GM03348 (cell line): ENCODE results near the gene MOCOS.
A peak's percentile ranks its signal among the peaks of the same experiment; 100 is the strongest.
"Not testable (repeated sequence)": the region's sequence is repeated elsewhere in the genome, so short reads cannot be mapped to it uniquely, and the experiment has no call there.

Source experiments
- DNase-seq: peaks from one replicate; pipeline ENCODE4 v3.0.0; 2012; ENCODE audit warnings: low spot score

The MOCOS gene

DNA sequence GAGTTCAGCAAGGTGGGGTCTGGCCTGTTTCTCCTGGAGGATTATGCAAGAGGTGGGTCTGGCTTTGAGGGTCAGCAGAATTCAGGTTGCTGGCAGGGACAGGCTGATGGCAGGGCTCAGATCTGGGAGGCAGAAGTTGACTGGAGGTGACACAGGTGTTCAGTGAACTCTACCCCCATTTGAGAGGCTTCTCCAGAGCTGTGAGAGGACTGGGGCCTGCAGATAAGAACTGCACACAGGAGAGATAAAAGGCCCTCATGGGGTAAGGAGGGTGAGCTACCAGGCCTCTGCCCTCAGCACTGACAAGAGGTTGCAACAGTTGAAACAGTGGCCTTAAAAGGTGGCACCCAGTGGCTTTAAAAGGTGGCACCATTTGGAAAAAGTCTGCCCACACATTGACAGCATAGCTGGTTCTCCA, 13.1 kb downstream of the MOCOS start:
- DNase-seq = no peak

DNA sequence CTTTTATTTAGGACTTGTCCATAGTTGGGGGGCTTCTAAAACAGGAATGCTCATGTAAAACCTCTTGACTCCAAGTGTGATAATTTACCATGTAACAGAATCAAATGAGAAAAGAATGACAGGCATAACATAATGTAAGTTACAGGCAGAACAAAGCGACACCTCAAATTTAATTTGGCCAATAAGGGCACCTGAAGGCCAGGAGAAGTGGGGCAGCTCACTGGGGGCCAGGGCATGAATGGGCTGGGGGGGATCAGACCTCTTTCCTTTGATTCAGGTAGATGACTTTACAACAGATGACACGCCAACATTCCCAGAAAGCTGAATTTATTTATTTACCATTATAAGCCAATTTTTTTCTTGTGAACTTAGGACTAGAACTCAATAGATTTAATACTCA, 14.5 kb downstream of the MOCOS start:
- DNase-seq = no peak

DNA sequence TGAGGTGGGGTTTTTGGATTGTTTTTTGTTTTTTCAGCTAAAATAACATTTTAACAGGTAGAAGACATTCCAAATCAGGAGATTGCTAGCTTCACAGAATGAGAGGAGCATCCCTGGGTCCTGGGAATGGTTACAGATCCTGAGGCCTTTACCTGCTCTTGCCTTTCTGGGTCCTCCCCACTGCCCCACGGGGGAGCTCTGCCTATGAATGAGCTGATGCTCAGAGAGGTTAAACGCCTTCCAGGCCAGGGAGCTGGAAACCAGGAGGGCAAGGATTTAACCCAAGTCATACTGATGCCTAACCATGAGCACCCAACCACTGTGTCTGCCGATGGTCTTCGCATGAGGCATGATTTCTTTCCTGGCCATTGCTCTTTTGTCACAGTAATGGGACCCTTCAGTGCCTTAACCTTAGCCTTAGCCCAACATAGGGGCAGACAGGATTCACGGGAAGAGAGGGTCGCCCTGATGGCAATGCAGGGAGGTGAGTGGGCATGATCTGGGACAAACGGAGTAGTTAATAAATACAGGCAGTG, 16.1 kb downstream of the MOCOS start:
- no peak for DNase-seq

DNA sequence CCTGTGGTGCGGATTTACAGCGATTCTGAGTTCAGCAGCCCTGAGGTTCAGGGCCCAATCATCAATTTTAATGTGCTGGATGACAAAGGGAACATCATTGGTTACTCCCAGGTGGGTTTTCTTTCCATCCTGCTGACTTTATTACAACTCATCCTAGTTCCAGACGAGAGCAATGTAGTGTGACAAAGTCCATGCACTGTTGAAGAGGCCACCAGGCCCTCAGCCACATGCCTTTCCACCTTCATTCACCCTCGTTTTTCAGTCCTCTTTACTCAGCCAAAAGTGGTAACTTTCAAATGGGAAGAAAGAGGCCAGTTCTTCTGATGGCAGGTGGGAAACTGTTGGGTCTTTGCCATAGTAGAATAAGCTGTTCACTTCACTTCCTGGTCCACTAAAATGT, 17.9 kb downstream of the MOCOS start:
- DNase-seq = no peak

DNA sequence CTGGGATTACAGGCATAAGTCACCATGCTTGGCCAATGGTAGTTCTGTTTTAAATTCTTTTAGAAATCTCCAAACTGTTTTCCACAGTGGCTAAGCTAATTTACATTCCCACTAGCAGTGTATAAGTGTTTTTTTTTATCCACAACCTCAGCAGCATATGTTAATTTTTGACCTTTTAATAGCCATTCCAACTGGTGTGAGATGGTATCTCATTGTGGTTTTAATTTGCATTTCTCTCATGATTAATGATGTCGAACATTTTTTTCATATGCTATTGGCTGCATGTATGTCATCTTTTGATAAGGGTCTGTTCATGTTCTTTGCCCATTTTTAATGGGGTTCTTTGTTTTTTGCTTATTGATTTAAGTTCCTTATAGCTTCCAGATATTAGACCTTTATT, 20.0 kb downstream of the MOCOS start:
- DNase-seq = no peak

DNA sequence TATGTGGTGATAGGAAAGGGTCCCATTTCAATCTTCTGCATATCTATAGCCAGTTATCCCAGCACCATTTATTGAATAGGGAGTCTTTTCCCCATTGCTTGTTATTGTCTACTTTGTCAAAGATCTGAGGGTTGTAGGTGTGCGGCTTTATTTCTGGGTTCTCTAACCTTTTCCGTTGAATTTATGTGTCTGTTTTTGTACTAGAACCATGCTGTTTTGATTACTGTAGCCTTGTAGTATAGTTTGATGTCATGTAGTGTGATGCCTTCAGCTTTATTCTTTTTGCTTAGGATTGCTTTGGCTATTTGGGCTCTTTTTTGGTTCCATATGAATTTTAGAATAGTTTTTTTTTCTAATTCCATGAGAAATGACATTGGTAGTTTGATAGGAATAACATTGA, 20.7 kb downstream of the MOCOS start:
- not testable (repeated sequence) for DNase-seq

DNA sequence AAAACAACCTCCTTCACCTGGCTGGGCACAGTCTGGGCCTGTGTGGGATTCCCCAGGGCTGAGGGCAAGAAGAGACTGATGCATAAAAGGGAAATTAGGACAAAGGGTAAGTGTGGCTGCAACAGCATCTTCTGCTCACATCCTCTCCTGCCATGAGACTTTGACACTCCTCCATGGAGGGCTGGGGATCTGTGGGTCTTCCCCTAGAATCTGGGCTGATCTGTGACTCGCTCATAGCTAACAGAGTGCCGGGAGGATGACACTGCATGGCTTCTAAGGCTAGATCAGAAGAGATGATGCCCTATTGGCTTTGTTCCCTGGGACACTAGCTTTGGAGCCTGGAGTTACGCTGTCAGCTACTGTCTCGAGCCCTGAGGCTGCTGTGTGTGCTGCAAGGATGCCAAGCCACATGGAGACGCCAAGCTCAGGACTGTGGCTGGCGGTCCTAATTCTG, 24.3 kb downstream of the MOCOS start:
- DNase-seq = peak; percentile 37

DNA sequence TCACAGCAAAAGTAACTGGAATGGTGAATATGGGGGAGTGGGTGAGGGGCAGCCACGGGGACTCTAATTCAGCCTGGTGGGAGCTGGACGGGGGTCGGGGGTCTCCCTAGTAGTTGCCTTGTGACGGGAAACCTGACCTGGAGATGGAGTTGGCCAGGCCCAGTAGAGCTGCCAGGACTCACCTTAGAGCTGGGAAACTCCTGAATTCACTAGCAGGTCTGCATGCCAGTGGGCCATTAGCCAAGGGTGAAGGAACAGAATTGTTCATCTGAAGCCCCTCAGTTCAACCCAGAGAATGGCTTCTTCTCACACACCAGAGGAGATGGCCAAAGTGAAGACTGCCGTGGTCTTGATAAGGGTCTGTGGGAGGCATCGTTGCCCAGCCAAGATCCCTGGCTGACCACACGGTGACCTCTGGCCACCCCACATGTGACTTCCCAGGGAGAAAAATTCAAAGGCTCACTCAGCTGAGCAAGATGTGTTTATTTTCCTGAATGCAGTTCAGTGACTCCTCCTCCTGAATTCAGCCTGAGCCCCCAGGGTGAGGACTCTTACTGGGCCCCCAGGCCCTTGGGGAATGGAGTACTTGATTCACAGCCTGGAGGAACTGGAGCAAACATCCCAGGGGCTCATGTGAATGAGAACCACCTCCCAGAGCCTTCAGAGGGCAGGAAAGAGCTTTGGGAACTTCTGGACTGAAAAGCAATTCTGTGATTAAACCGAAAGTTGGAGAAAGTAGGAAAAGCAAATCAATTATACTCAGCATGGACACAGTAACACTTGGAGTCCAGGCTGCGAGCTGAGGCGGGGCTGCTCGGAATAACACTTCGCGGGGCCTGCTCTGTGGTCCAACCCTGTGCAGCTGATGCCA, 25.2 kb downstream of the MOCOS start:
- DNase-seq = peak; percentile 39

DNA sequence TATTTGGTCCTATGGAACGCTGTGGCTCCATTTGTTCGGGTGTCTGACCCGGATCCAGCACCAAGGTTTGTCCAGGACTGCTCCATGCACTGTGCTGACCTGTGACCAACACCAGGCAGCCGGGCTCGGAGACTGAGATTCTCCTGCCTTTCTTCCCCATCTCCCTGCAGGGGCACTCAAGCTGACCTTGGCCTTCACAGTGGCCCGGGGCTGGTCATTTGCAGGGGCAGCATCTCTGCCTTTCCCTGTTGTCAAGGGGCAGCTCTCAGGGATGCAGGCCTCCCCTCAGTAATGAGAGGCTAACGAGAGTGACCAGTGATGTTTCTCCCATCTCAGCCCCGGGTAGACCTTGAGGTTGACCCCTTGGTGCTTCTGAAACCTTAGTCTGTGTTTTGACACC, 27.5 kb downstream of the MOCOS start:
- DNase-seq = no peak

DNA sequence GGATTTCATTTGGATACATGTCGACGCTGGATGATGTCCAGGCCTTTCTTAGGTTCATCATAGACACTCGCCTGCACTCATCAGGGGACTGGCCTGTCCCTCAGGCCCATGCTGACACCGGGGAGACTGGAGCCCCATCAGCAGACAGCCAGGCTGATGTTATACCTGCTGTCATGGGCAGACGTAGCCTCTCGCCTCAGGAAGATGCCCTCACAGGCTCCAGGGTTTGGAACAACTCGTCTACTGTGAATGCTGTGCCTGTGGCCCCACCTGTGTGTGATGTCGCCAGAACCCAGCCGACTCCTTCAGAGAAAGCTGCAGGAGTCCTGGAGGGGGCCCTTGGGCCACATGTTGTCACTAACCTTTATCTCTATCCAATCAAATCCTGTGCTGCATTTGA, 28.3 kb downstream of the MOCOS start:
- DNase-seq = no peak

DNA sequence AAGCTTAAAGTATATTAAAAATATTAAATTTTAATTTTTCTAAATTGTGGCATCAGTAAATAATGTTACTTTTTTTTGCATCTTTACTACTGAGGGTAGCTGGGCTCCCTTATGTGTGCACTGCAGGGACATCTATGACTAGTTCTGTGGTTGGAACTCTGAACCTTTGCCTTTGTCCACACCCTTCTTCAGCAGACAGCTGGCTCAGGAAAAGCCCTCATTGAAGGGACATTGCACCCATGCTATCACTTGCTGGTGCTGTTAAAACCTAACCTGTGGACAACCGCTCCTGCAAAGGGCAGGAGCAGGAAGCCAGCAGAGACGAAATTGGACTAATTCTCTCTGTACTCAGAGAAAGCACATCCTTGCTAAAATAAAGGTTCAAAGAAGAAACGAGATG, 30.1 kb downstream of the MOCOS start:
- no peak for DNase-seq

DNA sequence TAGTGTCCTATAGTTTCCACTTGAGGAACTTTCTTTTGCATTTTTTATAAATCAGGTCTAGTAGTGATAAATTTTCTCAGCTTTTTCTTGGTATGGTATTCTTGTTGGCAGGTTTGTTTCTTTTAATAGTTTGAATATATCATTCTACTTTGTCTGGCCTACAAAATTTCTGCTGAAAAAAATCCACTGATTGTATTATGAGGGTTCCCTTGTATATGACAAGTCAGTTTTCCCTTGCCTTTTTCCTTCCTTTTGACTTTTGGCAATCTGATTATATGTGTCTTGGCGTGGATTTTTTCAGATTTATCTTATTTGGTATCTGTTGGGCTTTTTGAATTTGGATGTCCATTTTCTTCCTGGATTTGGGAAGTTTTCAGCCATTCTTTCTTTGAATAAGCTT, 41.9 kb downstream of the MOCOS start:
- no peak for DNase-seq

DNA sequence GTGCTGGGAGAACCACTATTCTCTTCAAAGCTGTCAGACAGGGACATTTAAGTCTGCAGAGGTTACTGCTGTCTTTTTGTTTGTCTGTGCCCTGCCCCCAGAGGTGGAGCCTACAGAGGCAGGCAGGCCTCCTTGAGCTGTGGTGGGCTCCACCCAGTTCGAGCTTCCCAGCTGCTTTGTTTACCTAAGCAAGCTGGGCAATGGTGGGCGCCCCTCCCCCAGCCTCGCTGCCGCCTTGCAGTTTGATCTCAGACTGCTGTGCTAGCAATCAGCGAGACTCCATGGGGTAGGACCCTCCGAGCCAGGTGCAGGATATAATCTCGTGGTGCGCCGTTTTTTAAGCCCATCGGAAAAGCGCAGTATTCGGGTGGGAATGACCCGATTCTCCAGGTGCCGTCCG, 53.2 kb downstream of the MOCOS start:
- not testable (repeated sequence) for DNase-seq

DNA sequence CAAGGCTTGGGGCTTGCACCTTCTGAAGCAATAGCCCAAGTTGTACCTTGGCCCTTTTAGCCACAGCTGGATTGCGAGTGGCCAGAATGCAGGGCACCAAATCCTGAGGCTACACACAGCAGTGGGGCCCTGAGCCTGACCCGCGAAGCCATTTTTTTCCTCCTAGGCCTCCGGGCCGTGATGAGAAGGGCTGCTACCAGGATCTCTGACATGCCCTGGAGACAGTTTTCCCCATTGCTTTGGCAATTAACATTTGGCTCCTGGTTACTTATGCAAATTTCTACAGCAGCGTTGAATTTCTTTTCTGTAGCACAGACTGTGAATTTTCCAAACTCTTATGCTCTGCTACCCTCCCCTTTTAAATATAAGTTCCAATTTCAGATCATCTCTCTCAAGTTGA, 54.5 kb downstream of the MOCOS start:
- DNase-seq = no peak

DNA sequence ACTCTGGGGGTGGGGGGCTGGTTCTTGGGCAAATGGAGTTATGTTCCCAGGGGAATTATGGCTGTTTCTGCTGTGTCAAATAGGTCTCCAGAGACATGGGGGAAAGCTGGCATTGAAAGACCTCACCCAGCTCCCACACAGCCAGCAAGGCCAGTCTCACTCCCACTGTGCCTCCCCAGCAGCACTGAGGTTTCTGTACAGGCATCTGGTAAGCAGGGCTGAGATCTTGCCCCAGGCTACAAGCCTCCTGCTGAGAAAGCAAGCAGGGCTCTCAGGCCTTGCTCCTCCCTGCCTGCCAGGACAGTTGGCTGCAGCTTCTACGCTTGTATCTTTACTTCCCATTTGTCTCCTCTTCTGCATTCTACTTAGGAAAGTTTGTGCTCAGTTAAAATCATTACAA, 59.7 kb downstream of the MOCOS start:
- no peak for DNase-seq

DNA sequence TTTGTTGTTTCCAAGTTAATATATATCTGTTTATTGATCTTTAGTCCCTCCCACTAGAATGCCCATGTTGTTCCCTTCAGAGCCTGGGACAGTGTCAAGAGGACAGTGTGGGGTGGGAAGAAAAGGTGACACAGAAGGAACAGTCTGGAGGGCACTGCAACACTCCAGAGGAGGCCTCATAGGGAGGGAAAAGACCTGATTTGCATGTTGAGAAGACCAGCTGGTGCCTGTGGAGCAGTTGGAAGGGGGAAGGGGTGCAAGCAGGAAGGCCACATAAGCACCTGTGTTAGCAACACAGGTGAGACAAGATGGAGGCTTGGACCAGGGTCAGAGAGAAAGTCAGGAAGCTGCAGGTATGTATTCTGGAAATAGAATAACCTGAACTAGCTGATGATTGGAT, 62.1 kb downstream of the MOCOS start:
- peak; percentile 1 for DNase-seq

DNA sequence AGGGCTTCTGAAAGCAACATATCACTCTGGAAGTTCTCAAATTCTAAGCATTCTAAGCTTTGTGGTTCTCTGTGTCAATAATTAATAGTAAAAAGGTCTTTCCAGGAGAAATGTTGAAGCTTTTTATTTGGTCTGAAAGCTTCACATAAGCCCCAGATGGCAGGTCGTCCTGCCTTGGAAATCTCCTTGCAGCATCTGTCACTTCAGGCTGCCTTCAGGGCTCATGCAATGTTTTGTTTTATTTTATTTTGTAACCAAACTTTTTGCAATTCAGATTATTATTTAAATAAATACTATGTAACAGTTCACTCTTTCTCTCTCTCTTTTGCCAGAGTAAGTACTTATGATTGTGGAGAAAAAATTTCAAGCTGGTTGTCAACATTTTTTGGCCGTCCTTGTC, 63.5 kb downstream of the MOCOS start:
- no peak for DNase-seq

DNA sequence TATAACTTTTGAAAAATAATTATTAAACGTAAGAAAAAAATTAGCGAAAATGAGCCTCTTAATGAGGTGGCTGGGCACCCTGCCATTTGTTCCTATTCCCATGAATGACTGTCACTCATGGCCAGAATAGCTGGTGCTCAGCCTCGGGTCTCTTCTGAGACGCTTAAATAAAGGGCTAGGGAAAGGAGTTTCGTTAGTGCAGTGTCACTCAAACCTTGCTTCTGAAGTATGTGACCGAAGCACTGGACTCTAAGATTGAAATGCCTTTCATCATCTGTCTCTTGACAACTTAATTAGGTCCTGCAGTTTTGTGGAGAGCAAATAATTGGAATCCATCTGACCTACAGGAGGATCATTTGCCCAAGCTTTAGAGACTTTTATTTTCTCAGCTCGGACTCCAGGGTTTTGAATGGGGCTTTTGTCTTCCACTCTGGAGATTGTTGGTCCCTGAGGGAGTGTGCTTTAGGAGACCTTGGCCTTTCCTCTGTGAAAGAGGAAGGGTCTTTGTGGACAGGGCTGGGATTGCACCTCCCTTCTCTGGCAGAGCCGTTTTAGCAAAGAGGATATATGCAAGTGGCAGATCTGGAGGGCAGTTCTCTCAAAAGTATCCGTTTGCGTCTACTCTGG, 67.9 kb downstream of the MOCOS start:
- no peak for DNase-seq

DNA sequence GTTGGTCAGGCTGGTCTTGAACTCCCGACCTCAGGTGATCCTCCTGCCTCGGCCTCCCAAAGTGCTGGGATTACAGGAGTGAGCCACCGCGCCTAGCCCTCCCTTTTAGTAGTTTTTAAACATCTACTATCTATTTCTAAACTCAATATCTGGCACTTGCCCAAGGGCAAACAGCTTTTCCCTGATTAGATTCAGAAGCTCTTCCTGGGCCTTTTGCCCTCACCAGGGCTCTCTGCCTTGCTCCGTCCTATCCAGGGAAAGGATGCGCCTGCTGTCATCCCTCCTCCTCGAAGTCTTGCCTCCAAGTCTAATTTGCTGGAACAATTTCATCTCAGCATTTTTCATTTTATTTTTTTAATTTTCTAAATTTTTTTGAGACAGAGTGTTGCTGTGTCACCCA, 68.8 kb downstream of the MOCOS start:
- DNase-seq = no peak

DNA sequence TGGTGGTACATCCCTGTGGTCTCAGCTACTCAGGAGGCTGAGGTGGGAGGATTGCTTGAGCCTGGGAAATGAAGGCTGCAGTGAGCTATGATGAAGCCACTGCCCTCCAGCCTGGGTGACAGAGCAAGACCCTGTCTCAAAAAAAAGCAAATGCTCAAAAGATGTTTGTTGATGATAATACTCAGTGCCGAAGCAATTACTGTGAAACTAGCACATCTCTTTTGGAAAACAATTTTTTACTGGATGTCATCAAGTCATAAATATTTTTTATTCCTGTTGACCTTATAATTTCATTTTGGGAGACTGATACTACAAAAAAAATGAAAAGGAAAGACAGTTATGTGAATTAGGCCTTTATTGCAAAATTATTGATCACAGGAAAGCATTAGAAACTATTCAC, 75.7 kb downstream of the MOCOS start:
- no peak for DNase-seq

DNA sequence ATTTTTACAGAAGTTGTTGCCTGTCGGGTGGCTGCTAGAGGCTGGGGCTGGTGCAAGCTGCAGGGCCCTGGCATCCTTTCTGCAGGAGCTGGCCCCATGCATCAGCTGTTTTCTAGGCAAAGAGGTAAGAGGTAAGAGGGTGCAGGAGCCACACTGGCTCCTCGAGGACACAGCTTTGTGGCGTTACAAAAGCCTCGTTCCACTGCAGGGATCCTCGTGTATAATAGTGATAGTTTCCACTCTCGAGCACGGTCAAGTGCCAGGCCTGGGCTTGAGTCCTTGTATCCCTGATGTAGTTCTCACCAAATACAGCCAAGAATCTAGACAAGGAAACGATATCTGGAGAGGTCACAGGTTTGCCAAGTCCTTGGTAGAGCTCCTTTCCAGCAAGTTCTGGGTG, 77.0 kb downstream of the MOCOS start:
- DNase-seq = no peak

DNA sequence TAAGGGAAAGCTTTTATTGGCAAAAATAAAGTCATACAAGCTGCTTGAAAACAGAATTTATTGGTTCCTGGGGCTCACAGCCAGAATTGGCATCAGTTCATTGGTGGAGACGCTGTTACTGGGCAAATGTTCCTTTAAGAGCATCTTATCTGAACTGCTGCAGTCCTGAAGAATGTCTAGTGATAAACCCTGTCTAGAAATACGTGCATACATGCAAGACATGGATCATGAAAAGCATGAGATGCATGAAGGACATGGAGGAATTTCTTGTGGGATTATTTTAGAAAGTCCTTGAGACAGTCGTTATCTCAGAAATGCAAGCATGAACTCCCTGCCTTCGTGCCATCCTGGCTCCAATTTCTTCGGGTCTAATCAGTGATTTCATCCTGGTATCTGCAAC, 77.7 kb downstream of the MOCOS start:
- DNase-seq = no peak

DNA sequence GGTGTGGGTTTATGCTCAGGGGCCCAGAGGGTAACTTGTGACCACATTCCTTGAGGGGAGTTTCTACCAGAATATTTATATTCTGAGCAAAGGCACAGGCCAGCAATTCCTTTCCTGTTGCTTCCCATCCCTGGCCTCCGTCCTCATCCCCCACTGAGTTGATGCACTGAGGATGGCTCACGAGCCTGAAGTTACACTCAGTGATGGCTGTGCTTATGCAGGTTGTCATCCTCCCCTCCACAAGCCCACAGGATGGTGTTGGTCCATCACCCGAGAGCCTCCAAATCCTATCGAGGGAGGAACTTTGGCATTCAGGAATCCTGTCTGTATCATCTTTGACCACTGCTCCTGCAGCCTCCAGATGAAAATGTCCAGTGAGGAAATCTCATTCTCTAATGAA, 81.9 kb downstream of the MOCOS start:
- no peak for DNase-seq

DNA sequence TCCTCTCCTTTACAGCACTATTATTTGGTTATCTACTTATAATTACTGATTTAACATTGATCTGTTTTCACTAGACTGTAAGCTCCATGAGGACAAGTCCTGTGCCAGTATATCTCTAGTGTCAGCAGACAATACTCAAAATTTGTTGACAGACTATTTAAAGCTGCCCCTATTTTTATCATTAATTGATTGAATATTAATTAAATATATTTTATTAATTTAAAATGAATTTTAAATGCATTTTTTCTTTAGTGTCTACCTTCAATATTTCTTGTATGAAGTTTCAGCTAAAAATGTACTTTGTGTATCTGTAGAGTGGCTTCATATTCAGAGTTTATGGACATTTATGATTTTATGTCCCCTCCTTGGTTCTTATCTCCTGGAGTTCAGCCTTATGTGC, 83.9 kb downstream of the MOCOS start:
- DNase-seq = no peak
